ENCODE measurements around the gene ATP6V1B1.

GRCh38 chr2:70988151-70988550, 52.5 kb downstream of the ATP6V1B1 start:
- TF ChIP-seq CTCF (IDR thresholded peaks at IDR 0.05) (no peak), POLR2A (IDR thresholded peaks at IDR 0.05) (no peak)
